Stimulated activated CD8-positive, alpha-beta memory T cell treated with anti-CD3 and anti-CD28 coated beads, Interleukin-2, amount 100 ng/mL, for 48 hours (primary cell): ENCODE results near the gene PTPN20.

Experiments
- DNase-seq, 2 donors: peaks; one replicate each; pipeline ENCODE4 v3.0.0-alpha.2; 2020; ENCODE audit warnings: low read depth in 2 of 2

PTPN20 gene

DNA sequence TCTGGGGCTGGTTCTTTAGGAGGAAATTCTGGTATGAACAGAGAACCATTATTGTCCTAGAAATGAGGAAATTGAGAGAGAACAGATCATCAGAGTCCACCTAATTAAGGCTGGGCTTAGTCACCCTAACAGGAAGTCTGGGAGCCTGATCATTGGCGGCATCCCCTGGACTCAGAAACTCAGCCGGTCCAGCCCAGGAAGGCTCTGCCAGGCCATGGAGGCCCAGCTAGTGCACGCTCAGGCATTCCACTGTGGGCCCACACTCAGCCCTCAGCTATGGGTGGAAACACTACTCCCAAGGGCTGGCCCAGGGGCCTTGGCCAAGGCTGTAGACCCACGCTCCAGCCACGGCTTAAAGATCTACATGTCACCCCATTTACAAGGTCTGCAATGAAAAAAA lies 109.2 kb downstream of the PTPN20 start:
- DNase-seq, result no peak

DNA sequence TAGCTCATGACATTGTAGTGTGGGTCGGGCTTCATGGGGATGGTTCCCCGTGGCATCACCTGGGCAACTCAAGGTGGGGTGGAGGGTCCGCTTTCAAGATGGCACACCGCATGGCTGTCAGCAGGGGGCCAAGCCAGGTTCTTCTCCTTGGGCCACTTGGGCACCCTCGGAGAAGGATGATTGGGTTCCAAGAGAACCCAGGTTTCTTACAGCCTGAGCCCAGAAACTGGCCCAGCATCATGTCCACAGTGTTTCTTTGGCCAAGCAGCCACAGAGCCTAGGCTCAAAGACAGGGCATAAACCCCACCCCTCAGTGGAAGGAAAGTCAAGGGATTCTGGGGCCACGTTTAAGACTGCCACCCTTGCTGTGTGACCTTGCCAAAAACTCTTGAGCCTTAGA lies 110.6 kb downstream of the PTPN20 start:
- DNase-seq, result no peak

DNA sequence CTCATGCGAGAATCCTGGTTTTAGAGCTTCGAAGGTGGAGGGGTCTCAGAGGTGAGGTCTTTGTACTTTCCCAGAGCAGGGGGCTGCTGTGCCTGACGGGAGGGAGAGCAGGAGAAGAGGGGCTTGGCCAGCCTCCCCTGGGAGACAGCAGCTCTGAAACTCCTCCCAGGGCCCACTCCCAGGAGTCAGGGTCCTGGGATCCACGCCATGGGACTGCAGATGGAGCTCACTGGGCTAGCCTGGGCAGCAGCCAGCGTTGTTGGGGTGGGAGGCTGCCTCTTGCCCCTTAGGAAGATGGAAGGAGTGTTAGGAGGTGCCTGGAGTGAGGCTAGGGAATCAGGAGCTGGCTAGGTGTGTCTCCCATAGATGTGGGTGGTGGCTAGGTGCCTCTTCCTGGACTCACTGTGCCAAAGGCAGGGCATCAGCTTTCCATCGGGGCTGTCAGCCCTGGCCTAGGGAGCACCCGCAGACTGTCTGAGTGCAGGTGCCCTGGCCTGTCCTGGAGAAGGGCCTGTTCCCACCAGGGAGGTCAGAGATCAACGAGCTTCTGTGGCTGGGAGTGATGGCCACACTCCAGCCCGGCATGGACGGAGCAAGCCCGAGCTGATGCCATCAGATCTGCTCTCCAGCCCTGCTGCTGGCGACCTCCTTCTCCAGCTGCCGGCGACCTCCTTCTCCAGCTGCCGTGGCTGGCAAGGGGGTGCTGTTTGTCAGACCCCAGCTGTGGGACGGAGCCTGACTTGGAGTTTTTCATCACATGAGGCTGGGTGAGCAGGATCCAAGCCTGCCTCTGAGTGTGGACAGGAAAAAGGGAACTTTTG lies 111.3 kb downstream of the PTPN20 start:
- DNase-seq, result no peak

DNA sequence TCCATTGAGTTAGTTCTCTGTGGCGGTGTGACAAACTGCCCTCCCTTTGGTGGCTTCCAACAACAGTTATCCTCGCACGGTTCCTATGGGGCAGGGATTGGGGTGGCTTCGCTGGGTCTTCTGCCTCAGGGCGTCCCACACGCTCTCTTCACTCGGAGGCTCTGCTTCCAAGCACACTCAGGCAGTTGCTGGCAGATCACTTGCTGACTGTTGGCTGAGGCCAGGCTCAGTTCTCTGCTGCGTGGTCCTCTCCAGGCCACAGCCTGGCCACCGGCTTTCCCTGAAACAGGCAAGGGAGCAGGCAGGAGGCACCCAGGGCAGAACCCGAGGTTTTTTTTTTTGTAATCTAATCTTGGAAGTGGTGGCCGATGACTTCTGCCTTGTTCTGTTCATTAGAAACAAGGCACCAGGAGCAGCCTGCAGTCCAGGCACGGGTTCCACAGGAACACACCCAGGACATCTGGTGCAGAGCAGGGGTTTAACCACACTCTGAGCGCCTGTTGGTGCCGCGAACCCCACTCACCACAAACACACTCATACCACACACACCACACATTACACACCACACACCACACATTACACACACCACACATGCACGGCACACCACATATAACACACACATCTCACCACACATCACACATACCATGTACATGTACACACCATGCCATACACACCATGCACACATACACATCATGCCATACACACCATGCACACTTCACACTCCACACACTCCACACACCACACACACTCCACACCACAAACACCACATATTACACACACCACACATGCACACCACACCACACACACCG lies 112.2 kb downstream of the PTPN20 start:
- DNase-seq, result no peak

DNA sequence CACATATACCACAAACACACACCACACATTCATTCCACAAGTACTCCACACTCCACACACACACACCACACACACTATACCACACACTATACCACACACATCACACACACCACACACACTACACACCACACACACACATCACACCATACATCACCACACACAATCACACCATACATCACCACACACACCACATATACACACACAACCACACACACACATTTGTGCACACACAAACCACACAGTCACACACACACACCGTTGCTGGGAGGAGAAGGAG lies 112.8 kb downstream of the PTPN20 start:
- DNase-seq, result no peak

DNA sequence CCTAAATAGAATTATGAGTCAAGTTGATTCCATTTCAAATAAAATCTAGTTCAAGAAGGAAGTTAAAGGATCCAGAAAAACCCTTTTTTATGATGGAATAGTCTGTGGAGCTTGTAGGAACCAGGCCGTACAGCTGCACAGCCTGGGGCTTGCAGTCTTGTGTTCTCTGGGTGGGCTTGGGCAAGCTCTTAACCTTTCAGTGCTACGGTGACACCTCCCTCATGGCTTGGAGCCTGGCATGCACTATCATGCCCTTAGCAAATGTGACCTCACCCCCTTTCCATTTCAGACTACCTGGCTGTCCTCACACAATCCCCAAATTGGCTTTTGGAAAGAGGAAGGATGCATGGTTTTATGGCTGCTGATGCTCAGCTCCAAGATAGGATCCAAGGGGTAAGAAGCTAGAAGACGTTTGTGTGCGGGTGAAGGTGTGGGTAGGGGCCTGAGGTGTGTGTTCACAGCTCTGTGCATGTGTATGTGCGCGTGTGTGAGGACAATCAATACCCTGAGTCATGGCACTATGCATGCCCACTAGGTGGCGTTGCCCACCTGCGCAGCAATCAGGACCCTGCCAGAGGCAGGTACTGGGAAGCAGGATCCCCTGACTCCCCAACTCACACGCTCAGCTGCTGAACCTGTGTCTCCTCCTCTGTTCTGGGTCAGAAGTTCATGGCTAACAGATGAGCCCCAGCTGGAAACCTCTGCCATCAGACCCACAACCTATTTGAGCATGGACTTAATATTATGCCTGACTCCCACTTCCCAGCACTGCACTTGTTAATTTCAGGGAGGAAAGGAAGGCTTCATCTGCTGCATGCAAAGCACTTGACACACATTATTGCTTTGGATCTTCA lies 113.4 kb downstream of the PTPN20 start:
- DNase-seq, result peak; percentile 52 to 54

DNA sequence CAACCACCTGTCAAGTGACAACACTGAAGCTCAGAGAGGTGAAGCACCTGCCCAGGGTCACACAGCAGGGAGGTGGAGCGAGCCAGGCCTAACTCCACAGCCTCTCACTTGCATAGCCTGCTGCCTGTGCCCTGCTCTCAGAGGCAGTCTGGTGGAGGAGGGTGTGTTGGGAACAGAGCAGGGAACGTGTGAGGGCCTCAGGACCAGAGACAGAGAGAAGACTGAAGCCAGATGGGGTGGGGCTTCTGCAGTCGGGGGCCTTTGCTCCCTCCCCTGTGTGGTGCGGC lies 114.0 kb downstream of the PTPN20 start:
- no peak for DNase-seq

DNA sequence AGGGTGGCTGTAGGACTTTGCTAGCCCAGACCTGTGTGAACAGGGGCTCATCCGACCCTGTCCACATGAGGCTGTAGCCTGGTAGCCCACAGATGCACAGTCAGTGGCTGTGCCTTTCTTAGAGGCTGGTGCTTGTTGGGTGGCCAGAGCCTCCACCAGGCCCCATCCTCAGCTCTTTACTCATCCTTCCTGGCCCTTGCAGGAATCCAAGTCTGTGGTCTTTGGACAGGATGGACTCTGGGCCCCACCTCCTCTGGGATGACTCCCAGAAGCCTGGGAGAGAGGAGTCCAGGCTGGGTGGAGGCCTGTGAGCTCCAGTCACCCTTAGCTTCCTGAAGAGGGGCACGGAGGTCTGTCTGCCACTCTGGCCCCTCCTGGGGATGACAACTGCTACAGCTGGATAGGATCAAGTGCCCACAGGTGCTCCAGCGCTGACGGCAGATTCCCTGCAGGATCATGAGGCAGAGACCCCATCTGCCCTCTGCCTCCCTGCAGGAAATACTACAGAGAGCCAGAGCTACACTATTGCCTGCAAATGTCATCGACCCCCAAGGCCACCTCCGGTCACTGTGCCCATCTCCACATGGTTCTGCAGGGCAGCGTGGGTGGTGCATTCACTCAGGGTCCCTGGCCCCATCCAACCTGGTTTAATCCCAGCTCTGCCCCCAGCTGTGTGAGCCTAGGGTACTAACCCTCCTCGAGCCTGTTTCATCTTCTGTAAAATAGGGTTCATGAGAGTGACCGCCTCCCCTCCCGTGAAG lies 114.5 kb downstream of the PTPN20 start:
- no peak for DNase-seq

DNA sequence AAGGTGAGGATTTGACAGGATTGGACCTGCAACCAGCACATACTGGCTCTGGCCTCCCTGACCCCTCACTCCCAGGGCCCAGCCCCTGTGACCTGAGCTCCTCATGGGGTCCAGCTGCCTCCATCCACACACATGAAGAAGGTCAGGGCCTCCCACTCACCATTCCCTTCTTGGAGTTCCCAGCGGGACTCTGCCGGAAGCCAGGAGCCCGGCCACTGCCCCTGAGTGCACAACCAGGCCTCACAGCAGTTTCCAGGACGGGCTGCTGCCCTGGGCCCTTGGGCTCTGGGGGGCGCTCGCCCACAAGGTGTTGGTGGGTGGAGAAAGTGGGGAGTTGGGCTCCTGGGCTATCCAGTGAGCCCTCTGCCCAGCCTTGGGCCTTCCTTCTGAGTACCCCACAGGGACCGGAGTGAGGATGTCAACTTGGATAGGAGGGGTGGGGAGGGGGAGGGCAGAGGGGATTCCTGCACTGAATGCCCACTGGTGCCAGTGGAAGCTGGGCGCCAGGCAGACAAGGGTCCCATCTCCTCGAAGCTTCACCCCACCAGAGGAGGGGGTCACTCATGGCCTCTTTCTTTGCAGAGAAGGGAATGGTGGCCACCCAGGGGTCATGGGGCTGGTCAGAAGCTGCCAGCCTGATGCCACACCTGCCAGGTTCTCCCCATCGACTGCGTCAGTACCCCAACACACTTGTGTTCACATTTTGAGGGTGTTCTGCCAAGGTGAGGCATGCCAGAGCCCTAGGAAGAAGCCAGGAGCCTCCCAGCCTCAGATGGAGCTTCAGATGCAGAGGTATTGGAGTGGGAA lies 115.3 kb downstream of the PTPN20 start:
- no peak for DNase-seq

DNA sequence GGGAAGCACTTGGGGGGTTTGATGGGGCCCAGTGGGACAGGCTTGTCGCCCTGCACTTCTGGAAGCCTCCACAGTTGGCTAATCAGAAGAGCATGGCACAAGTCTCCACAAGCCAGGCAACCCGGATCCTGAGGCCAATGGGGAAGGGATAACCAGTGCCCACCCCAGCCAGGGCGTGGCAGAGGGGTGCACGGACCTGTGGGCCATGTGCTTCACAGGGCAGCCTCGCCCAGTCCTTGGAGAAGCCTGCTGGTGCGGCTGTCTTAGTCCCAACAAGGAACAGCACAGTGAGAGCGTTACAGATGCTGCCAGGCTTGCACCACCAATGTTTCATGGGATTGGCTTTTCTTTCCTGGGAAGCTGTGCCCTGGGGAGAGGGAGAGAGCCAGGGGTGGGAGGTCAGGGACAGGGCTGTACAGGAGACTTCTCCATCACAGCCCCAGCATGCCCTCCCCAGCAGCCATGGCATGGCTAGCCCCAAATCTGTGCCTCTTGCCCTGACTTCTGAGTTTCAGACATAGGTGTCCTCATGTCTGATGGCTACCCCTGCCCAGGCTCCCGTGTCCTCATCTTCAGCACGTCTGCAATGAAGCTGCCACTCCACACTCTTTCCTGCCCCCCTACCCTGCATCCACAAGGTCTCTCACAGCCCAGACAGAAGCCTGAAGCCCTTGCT lies 116.0 kb downstream of the PTPN20 start:
- no peak for DNase-seq

DNA sequence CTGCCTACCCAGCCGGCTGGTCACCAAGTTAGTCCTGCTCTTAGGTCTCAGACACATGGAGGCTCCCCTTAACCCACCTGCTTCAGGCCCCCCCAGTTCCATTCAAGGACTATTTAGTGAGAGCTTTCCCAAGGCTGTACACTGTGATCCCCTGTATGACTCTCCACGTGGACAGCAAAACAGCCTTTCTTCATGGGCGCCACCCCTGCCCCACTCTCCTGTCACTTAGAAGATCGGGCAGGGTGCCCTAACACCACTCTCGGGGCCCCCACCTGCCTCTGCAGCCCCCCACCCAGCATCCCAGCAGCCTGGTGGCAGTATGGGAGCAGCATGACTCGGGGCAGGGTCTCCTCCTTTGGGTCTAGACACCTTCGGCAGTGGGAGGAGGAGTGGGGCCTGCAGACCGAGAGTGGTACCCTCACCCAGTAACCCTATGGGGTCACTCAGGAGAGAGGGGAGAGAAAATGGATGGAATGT lies 116.6 kb downstream of the PTPN20 start:
- DNase-seq, result no peak

DNA sequence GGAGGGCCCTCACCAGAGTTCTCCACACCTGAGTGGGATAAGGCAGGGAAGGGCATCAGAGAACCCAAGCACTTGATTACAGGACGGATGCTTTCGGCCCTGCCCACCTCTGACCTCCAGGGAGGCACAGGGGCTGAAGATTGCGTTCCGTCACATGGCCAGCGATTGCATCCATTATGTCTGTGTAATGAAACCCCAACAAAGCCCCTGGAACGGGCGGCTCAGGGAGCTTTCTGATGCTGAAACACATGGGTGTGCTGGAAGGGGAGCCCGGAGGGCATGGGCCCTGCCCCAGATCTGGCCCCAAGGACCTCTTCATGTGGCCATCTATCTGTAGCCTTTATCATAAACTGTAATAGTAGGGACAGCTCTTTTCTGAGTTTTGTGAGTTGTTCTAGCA lies 117.2 kb downstream of the PTPN20 start:
- DNase-seq, result no peak

DNA sequence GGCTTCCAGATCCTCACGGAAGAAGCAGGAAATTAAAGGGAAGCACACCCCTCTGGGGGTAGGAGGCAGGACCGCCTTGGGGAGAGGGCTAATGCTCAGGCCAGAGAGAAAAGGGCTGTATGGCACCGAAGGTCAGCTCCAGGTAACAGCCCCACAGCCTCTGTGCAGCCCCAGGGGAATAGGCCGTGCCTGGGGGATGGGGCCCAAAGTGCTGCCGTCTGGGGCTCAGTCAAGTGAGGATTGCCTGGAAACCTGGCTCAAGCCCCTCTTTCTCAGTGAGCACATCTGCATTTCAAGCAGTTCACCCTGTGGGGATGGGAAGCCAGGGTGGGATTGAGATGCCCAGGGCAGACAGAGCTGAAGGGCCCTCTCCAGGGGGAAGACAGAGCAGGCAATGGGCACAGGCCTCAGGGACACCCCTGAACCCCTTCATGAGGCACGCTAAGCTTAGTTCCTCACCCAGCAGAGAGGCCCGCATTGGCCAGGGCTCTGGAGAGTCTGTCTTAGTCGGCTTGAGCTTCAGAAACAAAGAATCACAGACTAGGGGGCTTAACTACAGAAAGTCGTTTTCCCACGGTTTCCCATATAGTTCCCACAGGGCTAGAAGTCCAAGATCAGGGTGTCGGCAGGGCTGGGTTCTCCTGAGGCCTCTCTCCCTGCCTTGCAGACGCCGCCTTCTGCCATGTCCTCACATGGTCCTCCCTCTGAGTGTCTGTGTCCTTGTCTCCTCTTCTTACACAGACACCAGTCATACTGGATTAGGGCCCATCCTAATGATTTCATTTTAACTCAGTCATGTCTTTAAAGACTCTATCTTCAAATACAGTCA lies 118.2 kb downstream of the PTPN20 start:
- no peak for DNase-seq

DNA sequence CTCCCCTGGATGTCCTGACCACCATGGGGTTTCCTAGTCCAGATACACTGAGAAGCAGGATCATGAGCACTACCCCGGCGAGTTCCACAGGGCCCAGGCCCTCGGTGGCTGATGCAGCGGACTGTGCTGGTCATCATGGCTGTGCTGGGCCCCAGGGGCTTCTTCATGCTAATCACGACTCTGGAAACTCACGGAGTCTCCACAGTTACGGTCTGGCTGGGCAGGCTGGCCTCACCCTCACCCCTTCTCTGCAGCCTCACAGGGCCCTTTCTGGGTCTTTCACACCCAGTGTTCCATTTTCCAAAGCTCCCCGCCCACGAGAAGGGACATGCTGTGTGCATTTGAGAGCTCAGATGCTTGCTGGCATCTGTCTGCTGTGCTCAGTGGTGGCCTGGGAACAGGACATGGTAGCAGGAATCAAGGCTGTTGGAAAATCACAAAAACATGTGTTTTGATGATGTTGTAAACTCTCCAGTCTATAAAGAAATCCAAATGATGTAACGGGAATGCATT lies 119.0 kb downstream of the PTPN20 start:
- no peak for DNase-seq

DNA sequence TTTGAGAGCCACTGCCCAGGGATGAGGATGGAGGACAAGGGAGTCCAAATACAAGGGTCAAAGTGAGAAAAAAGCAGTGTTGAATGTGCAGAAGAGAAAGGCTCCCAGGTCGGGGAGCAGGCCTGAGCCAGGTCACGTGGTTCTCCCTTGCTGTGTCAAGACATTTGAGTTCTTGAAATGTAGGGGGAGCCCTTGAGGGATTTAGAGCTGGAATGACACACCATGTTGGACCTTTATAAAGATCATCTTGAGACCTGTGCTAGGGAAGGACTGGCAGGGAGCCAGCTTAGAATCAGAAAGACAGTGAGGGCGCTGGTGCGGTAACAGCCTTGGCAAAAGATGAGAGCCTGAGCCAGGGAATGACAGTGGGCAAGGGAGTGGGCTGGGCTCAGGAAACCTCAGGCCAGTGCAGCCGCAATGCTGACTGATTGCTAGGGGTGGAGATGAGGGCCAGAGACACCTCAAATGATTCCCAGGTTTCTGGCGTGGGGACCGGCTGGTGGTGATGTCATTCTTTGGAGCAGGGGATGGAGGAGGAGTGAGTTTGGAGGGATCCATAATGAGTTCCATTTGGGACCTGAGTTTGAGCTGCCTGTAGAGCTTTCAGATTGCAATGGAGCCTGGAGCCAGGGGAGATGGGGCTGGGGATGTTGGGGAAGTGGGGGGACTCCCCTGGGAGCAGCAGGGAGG lies 120.1 kb downstream of the PTPN20 start:
- DNase-seq, result no peak

DNA sequence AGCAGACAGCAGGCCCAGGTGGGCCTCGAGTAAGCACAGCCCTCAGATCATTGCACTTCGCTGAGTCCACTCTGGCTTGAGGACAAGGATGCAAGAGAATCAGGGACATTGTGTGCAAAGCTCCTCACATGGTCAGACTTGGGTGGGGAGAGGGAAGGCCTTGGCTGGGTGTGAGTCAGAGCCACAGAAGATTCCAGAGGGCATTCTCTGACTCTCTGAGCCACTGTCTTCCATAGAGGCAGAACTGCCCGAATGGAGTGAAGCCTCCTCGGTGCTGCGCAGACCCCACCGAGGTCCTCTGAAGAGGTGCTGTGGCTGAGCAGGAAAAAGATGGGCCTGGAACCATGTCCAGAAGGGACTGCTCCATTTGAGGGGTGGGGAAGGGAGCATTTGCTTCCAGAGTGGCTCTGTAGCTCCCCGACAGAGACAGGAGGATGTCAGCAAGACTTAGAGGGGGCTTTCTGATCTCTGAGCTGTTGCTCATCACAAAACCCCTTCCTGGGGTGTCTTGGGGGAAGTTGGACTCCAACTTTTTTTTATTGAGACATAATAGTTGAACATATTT lies 120.8 kb downstream of the PTPN20 start:
- DNase-seq, result no peak

DNA sequence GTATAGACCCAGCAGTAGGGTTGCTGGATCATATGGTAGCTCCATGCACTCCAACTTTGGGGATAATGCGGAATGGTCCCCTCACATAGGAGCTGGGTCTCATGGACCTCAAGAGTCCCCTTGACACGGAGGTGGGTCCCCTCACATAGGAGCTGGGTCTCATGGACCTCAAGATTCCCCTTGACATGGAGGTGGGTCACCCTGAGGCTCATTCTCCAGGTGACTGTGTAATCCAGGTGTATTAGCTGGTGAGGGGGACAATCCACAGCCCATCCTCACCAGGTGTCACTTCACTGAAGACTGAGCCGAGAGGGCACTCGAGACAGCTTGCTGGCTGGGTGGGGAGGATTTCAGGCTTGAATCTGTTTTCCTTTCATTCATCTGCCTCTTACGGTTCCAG lies 121.9 kb downstream of the PTPN20 start:
- no peak for DNase-seq

DNA sequence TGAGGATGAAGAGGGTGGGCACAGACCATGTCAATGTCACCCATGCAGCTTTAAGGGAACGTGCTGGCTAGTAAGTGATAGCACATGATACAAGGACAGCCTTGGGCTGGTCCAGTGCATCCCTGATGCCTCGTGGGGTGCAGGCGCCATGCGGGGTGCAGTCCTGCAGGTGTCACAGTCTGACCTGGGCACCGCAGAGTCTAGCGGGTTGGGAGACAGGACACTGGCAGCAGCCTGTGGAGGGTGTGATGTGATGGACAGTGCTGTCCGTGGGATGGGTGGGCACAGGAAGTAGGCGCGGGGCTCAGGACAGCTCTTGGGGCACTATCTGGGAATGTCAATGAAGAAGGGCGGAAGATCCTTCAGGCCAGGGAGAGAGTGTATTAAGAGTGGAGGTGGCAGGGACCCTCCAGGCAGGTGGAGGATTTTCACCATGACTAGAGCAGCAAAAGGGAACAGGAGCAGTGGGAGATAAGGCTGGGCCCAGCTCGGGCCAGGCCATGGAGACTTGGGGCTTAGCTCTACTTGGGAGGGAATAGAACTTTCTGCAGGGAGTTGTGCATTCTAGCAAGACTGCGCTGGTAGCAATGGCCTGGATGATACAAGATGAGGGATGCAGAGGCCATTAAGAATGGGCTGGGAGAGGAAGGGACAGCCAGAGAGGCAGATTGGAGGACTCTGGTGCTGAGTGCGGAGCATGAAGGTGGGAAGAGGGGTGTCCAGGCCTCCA lies 122.5 kb downstream of the PTPN20 start:
- no peak for DNase-seq
